ENCODE data around the gene DMAC1. TPM values are rescaled to one million over a fixed set of nuclear protein-coding genes. Genes with fewer than 3 reads are reported as not detected.

Gene DMAC1
- total RNA-seq, 1 experiment from 2014 or later: 67.3 TPM

- H3K9me3 Mint-ChIP-seq (ENCODE audit: unreplicated experiment): peaks cover 9% of the 10 kb centered on the region
- ChIA-PET POLR2A (no interaction called here), CTCF (no interaction called here)
- H3K27ac Mint-ChIP-seq (ENCODE audit: unreplicated experiment): no peak overlapping the region
- H3K36me3 Mint-ChIP-seq (ENCODE audit: insufficient read depth, unreplicated experiment): no peaks in the 10 kb centered on the region
- no peak overlapping the region for H3K4me3 Mint-ChIP-seq (ENCODE audit: unreplicated experiment)
- H3K27me3 Mint-ChIP-seq (ENCODE audit: insufficient read depth, unreplicated experiment): no peaks in the 10 kb centered on the region
- H3K4me1 ChIP-seq: no peaks in the 10 kb centered on the region
- no peak overlapping the region for H3K4me3 ChIP-seq (ENCODE audit: low read depth, low read length)
- no peaks in the 10 kb centered on the region for H3K9me3 ChIP-seq
- intact Hi-C loops (cut with micrococcal nuclease; ENCODE audit: unreplicated experiment): no loop called here
- no TSS peak for BruUV-seq (replicated peaks)
- no peaks in the 10 kb centered on the region for H3K36me3 ChIP-seq (ENCODE audit: control insufficient read depth, insufficient read depth, low read length)
- TF ChIP-seq CTCF (IDR thresholded peaks at IDR 0.05; ENCODE audit: insufficient read depth in 1 of 2, low read depth in 1 of 2, low read length in 1 of 2, severe bottlenecking in 1 of 2, unreplicated experiment in 1 of 2): no peak
- peaks cover 5% of the 10 kb centered on the region for H3K4me1 Mint-ChIP-seq (ENCODE audit: low read depth, unreplicated experiment)
- no peak for DNase-seq
- no peaks in the 10 kb centered on the region for H3K27me3 ChIP-seq (replicated peaks; ENCODE audit: control insufficient read depth, insufficient read depth, low read length)
These were observed 21.8 kb downstream of the DMAC1 start for GRCh38 chr9:7777771-7778170.

- H3K9me3 ChIP-seq: no peaks in the 10 kb centered on the region
- TF ChIP-seq CTCF (IDR thresholded peaks at IDR 0.05; ENCODE audit: insufficient read depth in 1 of 2, low read depth in 1 of 2, low read length in 1 of 2, severe bottlenecking in 1 of 2, unreplicated experiment in 1 of 2): no peak
- no TSS peak for BruUV-seq (replicated peaks)
- intact Hi-C loops (cut with micrococcal nuclease; ENCODE audit: unreplicated experiment): no loop called here
- no peak overlapping the region for H3K4me3 Mint-ChIP-seq (ENCODE audit: unreplicated experiment)
- no peaks in the 10 kb centered on the region for H3K4me1 ChIP-seq
- no peak overlapping the region for H3K27ac Mint-ChIP-seq (ENCODE audit: unreplicated experiment)
- H3K36me3 ChIP-seq (ENCODE audit: control insufficient read depth, insufficient read depth, low read length): no peaks in the 10 kb centered on the region
- CTCF ChIA-PET: no interaction called here
- POLR2A ChIA-PET: no interaction called here
- no peak for DNase-seq
- peaks cover 6% of the 10 kb centered on the region for H3K36me3 Mint-ChIP-seq (ENCODE audit: insufficient read depth, unreplicated experiment)
- no peaks in the 10 kb centered on the region for H3K27me3 Mint-ChIP-seq (ENCODE audit: insufficient read depth, unreplicated experiment)
- H3K4me3 ChIP-seq (ENCODE audit: low read depth, low read length): no peak overlapping the region
- H3K9me3 Mint-ChIP-seq (ENCODE audit: unreplicated experiment): no peaks in the 10 kb centered on the region
- no peaks in the 10 kb centered on the region for H3K27me3 ChIP-seq (replicated peaks; ENCODE audit: control insufficient read depth, insufficient read depth, low read length)
- H3K4me1 Mint-ChIP-seq (ENCODE audit: low read depth, unreplicated experiment): no peaks in the 10 kb centered on the region
These were observed 29.5 kb downstream of the DMAC1 start for GRCh38 chr9:7770111-7770510.

GRCh38 chr9:7762600-7762999 lies 37.0 kb downstream of the DMAC1 start:
- H3K9me3 Mint-ChIP-seq (ENCODE audit: unreplicated experiment): no peaks in the 10 kb centered on the region
- peaks cover 6% of the 10 kb centered on the region for H3K36me3 Mint-ChIP-seq (ENCODE audit: insufficient read depth, unreplicated experiment)

More at GRCh38 chr9:7762600-7762999, 37.0 kb downstream of the DMAC1 start:
- Histone ChIP-seq H3K4me3 (ENCODE audit: low read depth, low read length) (no peak overlapping the region), H3K9me3 (no peaks in the 10 kb centered on the region), H3K36me3 (ENCODE audit: control insufficient read depth, insufficient read depth, low read length) (no peaks in the 10 kb centered on the region), H3K27me3 (replicated peaks; ENCODE audit: control insufficient read depth, insufficient read depth, low read length) (no peaks in the 10 kb centered on the region), H3K4me1 (no peaks in the 10 kb centered on the region)
- no peak for DNase-seq
- Mint-ChIP-seq H3K27me3 (ENCODE audit: insufficient read depth, unreplicated experiment) (no peaks in the 10 kb centered on the region), H3K27ac (ENCODE audit: unreplicated experiment) (no peak overlapping the region), H3K4me3 (ENCODE audit: unreplicated experiment) (no peak overlapping the region), H3K4me1 (ENCODE audit: low read depth, unreplicated experiment) (no peaks in the 10 kb centered on the region)
- TF ChIP-seq CTCF (IDR thresholded peaks at IDR 0.05; ENCODE audit: insufficient read depth in 1 of 2, low read depth in 1 of 2, low read length in 1 of 2, severe bottlenecking in 1 of 2, unreplicated experiment in 1 of 2): no peak
- BruUV-seq (replicated peaks): no TSS peak
- intact Hi-C loops (cut with micrococcal nuclease; ENCODE audit: unreplicated experiment): no loop called here
- POLR2A ChIA-PET: no interaction called here
- CTCF ChIA-PET: no interaction called here

Measured in Caco-2 (cell line).